Kidney (tissue), 14 donors: ENCODE measurements around the gene FBXO8. TPM values are rescaled to one million over a fixed set of nuclear protein-coding genes. Genes with fewer than 3 reads are reported as not detected.
"Not testable (repeated sequence)": the region's sequence is repeated elsewhere in the genome, so short reads cannot be mapped to it uniquely, and the experiment has no call there.

Experiments
- DNase-seq, 5 donors: peaks; one replicate each; pipeline ENCODE4 v3.0.0-alpha.2; 2013 to 2020
- FAIRE-seq: peaks from 2 replicates; lab custom pipeline; 2012; peaks lifted over from hg19 to GRCh38; lab: Jason Lieb, UNC
- H3K27ac ChIP-seq, 2 donors: one replicate each; pipeline ENCODE4 v1.7.0; 2013; ENCODE audit warnings: low read depth in 2 of 2, low read length in 2 of 2, inconsistent platforms in 1 of 2
- H3K27me3 ChIP-seq: one replicate; pipeline ENCODE4 v1.7.1; 2013; ENCODE audit warnings: low read length, inconsistent platforms; ENCODE audit not compliant: control insufficient read depth, insufficient read depth
- H3K36me3 ChIP-seq, 3 donors: one replicate each; pipeline versions ENCODE4 v1.7.0 to v1.7.1; 2013; ENCODE audit warnings: low read length in 3 of 3, control low read depth in 1 of 3, inconsistent platforms in 1 of 3; ENCODE audit not compliant: insufficient read depth in 3 of 3, control insufficient read depth in 2 of 3
- H3K4me1 ChIP-seq, 3 donors: one replicate each; pipeline versions ENCODE4 v1.7.0 to v1.7.1; 2013; ENCODE audit warnings: low read length in 3 of 3, inconsistent platforms in 1 of 3, low read depth in 1 of 3; ENCODE audit not compliant: control insufficient read depth in 2 of 3, insufficient read depth in 2 of 3
- H3K4me3 ChIP-seq, 3 donors: one replicate each; pipeline versions ENCODE4 v1.7.0 to v1.8.1; 2013; ENCODE audit warnings: low read length in 3 of 3, control low read depth in 1 of 3, inconsistent platforms in 1 of 3
- H3K9ac ChIP-seq, 3 donors: one replicate each; pipeline versions ENCODE4 v1.7.0 to v1.7.1; 2013; ENCODE audit warnings: low read length in 3 of 3, control low read depth in 1 of 3, inconsistent platforms in 1 of 3
- H3K9me3 ChIP-seq, 3 donors: one replicate each; pipeline versions ENCODE4 v1.7.0 to v1.7.1; 2013; ENCODE audit warnings: low read length in 3 of 3, control low read depth in 1 of 3, inconsistent platforms in 1 of 3; ENCODE audit not compliant: control insufficient read depth in 2 of 3, insufficient read depth in 1 of 3
- intact Hi-C: fragments of 100-400 bp; cut with DNase I; formaldehyde crosslinking; loops from one replicate; pipeline ENCODE4 v1.11.1; 2022
- polyA plus RNA-seq: library from polyadenylated mRNA; stranded (reverse); fragments of 350-450 nt; fragmentation: Illumina TruSeq; extraction: RNeasy Lipid Tissue Mini Kit (QIAGEN cat#74804); gene quantifications from one replicate; pipeline ENCODE4 v1.2.3, GENCODE V29; 2014; ENCODE audit warnings: low read depth, low replicate concordance; ENCODE audit not compliant: insufficient read depth
- total RNA-seq: library from RNA; stranded (reverse); fragmentation: NEBNext Ultra II Directional; extraction: Animal tissue kit (Norgen Biotek cat#: 25700); gene quantifications from one replicate; pipeline ENCODE4 v1.2.1, GENCODE V29; 2021
- TF ChIP-seq, protein P1 (sequence below): IDR thresholded peaks from 3 replicates; pipeline ENCODE4 v1.5.1; 2012; ENCODE audit warnings: mild to moderate bottlenecking, moderate library complexity, borderline replicate concordance; ENCODE audit not compliant: insufficient read depth; ENCODE audit errors: extremely low read depth
- donor health status: control.
- donor health status: control.
- donor health status: control.
- donor health status: control.
- donor health status: control.
- donor health status: DM: yes; HTN: yes; CAD: no.
- donor health status: Normal renal cell carcinoma (clear cell type).

Gene FBXO8
- total and polyA plus RNA-seq, 2 donors from 2014 or later = 35.3 to 36.3 TPM

DNA sequence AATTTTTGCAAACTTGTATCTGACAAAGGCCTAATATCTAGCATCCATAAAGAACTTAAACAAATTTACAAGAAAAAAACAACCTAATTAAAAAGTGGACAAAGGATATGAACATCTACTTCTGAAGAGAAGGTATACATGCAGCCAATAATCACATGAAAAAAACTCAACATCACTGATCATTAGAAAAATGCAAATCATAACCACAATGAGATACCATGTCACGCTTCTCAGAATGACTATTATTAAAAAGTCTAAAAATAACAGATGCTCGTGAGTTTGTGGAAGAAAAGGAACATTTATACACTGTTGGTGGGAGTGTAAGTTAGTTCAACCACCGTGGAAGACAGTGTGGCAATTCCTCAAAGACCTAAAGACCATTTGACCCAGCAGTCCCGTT is 24.2 kb upstream of the FBXO8 start:
- no peak overlapping the region for H3K4me3 ChIP-seq
- intact Hi-C loops = no loop called here
- FAIRE-seq = no peak
- no peak for DNase-seq
- no peaks in the 10 kb centered on the region for H3K9me3 ChIP-seq
- H3K27me3 ChIP-seq = no peaks in the 10 kb centered on the region
- H3K36me3 ChIP-seq = peaks cover 6 to 10% (median 6%) of the 10 kb centered on the region in 3 donors
- no peak overlapping the region for H3K27ac ChIP-seq
- H3K9ac ChIP-seq = no peak overlapping the region
- TF ChIP-seq, protein P1, sequence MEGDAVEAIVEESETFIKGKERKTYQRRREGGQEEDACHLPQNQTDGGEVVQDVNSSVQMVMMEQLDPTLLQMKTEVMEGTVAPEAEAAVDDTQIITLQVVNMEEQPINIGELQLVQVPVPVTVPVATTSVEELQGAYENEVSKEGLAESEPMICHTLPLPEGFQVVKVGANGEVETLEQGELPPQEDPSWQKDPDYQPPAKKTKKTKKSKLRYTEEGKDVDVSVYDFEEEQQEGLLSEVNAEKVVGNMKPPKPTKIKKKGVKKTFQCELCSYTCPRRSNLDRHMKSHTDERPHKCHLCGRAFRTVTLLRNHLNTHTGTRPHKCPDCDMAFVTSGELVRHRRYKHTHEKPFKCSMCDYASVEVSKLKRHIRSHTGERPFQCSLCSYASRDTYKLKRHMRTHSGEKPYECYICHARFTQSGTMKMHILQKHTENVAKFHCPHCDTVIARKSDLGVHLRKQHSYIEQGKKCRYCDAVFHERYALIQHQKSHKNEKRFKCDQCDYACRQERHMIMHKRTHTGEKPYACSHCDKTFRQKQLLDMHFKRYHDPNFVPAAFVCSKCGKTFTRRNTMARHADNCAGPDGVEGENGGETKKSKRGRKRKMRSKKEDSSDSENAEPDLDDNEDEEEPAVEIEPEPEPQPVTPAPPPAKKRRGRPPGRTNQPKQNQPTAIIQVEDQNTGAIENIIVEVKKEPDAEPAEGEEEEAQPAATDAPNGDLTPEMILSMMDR = no peak
- H3K4me1 ChIP-seq = no peaks in the 10 kb centered on the region

DNA sequence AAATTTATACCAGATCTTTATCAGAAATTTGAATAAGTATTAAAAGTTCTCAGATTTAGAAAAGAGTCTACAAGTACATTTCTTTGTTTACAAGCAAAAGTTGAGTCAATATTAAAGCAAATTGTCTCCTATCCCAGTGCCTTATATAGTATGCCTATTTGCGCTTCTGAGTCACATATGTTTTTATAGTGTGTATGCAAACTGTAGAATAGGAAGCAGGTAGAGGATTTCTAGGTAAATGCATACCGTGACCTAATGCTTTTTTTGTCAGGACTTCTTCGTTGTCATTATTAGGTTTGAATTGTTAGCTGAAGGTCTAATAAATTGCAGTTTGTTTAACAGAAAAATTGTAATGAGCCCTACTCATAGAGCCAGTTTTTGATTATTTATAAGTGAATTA is 22.5 kb upstream of the FBXO8 start:
- no peaks in the 10 kb centered on the region for H3K9me3 ChIP-seq
- H3K36me3 ChIP-seq = peaks cover 6% of the 10 kb centered on the region in 3 donors
- TF ChIP-seq, protein P1 = no peak
- no peak overlapping the region for H3K4me3 ChIP-seq
- intact Hi-C loops = no loop called here
- H3K27ac ChIP-seq = no peak overlapping the region
- DNase-seq (no peak), FAIRE-seq (no peak)
- no peak overlapping the region for H3K9ac ChIP-seq
- H3K4me1 ChIP-seq = no peaks in the 10 kb centered on the region
- H3K27me3 ChIP-seq = no peaks in the 10 kb centered on the region

DNA sequence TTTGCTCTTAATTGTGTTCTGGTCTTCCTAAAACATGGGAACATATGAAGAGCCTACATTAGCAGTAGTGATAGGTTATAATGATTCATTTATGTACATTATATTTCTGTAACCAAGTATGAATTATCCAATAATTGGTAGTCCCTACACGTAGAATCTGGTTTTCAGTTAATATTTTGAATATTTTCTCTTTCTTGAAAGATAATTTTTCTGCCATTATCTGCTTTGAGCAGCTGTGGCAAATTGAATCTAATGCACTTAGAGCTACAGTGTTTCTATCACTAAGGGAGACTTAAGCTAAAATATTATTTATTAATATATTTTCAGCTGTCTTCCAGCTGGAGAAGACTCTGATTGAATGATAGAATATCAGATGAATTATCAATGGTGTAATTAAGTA is 21.2 kb upstream of the FBXO8 start:
- no peak for FAIRE-seq
- no peaks in the 10 kb centered on the region for H3K4me1 ChIP-seq
- H3K27me3 ChIP-seq = no peaks in the 10 kb centered on the region
- H3K9me3 ChIP-seq = no peaks in the 10 kb centered on the region
- DNase-seq = no peak
- H3K27ac ChIP-seq = no peak overlapping the region
- TF ChIP-seq, protein P1 = no peak
- no peak overlapping the region for H3K4me3 ChIP-seq
- peaks cover 6% of the 10 kb centered on the region in 3 donors for H3K36me3 ChIP-seq
- no peak overlapping the region for H3K9ac ChIP-seq
- intact Hi-C loops = no loop called here

DNA sequence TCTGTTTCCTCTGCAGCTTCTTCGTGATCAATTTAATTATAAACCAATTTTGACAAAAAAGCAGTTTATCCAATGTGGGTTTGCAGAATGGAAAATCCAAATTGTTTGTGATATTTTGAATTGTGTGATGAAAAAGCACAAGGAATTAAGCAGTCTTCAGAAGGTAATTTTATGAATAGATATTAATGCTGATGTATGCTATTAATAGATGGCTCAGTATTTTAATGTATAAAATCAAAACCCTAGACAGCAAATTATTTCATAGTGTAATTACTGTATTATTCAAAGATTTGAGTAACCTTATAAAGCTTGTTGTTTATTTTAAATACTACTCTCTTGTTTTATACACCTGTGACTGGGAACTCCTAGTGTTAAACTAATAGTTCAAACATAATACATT is 20.2 kb upstream of the FBXO8 start:
- Histone ChIP-seq H3K9ac (no peak overlapping the region), H3K36me3 (peaks cover 3 to 6% (median 6%) of the 10 kb centered on the region in 3 donors), H3K27ac (no peak overlapping the region), H3K4me1 (no peaks in the 10 kb centered on the region), H3K4me3 (no peak overlapping the region), H3K9me3 (no peaks in the 10 kb centered on the region), H3K27me3 (no peaks in the 10 kb centered on the region)
- TF ChIP-seq, protein P1 = no peak
- FAIRE-seq = no peak
- intact Hi-C loops = no loop called here
- DNase-seq = no peak

DNA sequence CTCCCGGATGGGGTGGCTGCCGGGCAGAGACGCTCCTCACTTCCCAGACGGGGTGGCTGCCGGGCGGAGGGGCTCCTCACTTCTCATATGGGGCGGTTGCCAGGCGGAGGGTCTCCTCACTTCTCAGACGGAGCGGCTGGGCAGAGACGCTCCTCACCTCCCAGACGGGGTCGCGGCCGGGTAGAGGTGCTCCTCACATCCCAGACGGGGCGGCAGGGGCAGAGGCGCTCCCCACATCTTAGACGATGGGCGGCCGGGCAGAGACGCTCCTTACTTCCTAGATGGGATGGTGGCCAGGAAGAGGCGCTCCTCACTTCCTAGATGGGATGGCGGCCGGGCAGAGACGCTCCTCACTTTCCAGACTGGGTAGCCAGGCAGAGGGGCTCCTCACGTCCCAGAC is 11.7 kb upstream of the FBXO8 start:
- DNase-seq, FAIRE-seq, intact Hi-C loops, H3K27me3 ChIP-seq, H3K4me1 ChIP-seq, H3K4me3 ChIP-seq, H3K9ac ChIP-seq, H3K27ac ChIP-seq, H3K36me3 ChIP-seq: not testable (repeated sequence)
- peaks cover 0 to 12% (median 3%) of the 10 kb centered on the region in 3 donors for H3K9me3 ChIP-seq
